Measurements from ENCODE around the gene CD300LB.
"Not testable (repeated sequence)": the region's sequence is repeated elsewhere in the genome, so short reads cannot be mapped to it uniquely, and the experiment has no call there.

CD300LB gene

DNA sequence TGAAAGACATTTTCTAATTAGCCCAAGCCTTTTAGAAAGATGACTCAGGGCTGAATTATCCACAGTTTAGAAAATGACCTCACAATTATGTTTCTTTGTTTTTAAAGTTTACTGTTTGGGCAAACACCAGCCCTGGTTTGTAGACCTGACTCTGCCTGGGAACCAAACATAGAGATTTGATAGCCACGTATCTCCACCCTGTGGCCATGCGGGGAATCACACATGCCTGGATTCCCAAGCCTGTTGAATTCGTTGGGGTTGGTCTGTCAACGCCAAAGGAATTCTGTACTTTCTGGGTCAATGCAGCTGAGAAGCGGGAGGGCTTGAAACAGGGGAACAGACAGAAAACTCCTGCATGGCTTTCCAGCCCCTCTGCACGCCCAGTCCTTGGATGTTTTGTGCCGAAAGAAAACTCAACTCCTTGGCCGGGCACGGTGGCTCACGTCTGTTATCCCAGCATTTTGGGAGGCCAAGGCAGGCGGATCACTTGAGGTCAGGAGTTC is 37.9 kb downstream of the CD300LB start:
- DNase-seq (ENCODE audit: low read depth in 3 of 3) = peak; percentile 33 to 63 (median 37)

DNA sequence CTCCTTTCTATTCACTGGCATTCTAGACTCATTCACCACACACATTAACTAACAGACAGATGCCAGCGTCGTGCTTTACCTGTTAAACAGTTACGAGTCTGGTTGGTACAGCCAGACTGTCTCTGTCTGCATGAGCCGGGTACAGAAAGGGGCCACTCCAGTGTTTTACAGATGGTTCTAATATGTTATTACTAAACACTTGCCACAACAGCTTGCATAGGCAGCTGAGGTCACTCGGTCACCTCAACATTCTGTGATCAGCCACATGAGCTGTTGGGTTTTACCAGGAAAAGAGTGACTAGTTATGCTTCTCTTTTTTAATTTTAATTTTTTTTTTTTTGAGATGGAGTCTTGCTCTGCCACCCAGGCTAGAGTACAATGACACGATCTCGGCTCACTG is 39.6 kb downstream of the CD300LB start:
- DNase-seq (ENCODE audit: low read depth in 3 of 3) = no peak

DNA sequence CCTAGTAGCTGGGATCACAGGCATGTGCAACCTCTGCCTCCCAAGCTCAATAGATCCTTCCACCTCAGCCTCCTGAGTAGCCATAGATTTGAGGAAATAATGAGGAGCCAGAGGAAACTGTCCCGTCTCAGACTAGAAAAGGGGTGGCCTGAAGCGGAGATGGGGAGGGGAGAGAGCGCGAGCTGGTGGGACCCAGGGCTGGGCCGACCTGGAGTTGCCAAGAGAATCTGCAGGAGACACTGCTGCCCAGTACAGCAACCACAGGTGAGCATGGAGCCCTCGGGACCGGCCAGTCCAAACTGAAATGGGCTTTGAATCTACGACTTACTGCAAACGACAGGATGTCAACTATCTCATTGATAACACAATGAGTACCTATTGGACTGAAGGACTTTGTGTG is 40.6 kb downstream of the CD300LB start:
- DNase-seq (ENCODE audit: low read depth in 3 of 3) = no peak

DNA sequence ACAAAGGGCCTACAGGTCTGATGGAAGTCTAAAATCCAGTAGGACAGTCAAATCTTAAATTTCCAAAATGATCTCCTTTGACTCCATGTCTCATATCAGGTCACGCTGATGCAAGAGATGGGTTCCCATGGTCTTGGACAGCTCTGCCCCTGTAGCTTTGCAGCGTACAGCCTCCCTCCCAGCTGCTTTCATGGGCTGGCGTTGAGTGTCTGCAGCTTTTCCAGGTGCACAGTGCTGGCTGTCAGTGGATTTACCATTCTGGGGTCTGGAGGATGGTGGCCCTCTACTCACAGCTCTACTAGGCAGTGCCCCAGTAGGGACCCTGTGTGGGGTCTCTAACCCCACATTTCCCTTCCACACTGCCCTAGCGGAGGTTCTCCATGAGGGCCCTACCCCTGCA is 43.0 kb downstream of the CD300LB start:
- not testable (repeated sequence) for DNase-seq (ENCODE audit: low read depth in 3 of 3)

DNA sequence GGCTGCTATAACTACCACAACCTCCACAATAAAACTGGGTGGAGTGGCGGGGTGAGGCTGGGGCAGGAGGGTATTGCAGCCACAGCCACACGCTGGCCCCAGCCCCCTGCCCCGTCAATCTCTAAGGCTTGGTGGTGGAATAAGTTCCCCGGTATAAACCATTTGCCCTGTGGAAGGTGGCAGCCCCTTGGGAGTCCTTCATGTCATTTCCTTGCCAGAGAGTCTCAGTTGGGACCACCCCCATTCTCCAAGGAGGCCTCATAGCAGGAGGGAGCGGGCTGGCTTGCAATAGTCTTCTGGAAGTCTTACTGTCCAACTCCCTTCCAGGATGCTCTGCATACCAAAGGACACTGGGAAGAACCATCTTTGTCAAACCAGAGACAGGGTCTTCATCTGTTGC is 45.4 kb downstream of the CD300LB start:
- DNase-seq (ENCODE audit: low read depth in 3 of 3) = no peak

DNA sequence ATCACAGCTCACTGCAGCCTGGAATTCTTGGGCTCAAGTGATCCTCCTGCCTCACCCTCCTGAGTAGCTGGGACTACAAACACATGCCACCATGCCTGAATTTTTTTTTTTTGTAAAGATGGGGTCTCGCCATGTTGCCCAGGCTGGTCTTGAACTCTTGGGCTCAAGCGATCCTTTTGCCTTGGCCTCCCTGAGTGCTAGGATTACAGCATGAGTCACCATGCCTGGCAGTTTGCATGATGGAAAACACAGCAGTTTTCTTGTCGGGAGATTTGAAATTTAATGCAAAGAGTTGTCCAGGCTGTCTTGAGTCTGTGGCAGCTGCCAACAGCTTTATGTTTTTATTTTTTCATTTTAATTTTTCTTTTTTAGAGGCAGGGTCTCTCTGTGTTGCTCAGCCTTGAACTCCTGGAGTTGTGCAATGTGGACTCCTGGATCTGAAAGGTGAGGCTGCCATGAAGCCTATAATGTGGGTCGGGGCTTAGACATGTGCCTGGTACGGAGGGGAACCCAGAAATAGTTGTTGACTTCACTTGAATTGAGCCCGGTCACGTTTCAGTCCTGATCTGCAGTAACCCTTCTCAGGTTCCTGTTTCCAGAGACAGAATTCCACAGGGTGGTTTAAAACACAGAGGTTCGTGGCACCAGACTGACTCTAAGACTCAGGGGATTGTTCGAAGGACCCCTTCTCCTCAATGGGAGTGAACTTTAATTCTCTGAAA is 46.1 kb downstream of the CD300LB start:
- DNase-seq (ENCODE audit: low read depth in 3 of 3) = no peak

DNA sequence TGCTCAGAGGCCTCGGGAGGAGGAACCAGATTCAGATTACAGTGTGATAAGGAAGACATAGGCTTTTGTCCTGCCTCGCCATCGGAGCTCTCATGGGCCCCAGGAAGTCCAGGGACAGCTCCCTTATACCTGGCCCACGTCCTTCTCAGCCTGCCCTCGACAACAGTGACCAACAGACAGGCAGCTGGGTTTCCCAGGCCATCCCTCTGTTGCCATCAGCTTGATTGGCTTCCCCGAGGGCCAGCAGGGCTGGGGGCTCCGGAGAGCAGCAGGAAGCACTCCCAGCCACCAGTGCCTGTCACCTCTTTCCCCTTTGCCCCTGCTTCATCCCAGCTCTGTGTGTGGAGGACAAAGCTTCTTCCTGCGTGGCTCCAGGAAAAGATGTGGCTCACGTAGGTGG is 47.2 kb downstream of the CD300LB start:
- DNase-seq (ENCODE audit: low read depth in 3 of 3) = no peak

DNA sequence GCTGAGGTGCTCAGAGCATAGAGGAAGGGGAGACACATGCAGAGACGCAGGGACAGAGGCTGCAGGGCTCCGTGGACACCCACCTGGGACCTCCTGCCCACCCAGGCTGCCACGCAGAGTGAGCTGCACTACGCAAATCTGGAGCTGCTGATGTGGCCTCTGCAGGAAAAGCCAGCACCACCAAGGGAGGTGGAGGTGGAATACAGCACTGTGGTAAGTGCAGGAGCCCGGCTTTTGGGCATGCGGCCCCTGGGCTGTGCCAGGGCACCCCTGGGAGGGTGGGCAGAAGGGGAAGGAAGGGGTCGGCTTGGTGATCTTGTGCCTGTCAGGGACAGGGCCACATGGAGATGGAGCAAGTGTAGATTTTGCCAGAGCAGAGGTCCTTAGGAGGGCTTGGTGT is 49.7 kb downstream of the CD300LB start:
- no peak for DNase-seq (ENCODE audit: low read depth in 3 of 3)

DNA sequence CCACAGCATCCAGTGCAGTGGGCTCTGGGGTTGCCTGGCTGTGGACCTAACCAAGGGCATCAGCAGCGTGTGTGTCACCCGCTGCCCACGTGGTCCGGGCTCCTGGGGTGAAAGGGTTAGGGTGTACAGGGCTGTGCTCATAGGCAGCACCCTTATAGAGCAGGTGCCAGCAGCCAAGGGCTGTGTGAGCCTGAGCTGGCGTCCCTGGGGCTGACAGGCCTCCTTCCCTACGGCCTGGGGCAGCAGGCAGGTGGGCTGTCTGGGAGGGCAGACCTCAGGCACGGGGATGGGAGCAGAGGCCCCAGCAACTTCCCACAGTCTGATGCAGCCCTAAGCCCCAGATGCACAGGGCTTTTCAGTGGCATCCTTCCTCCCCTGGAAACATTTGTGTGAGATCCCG is 51.0 kb downstream of the CD300LB start:
- DNase-seq (ENCODE audit: low read depth in 3 of 3) = no peak

DNA sequence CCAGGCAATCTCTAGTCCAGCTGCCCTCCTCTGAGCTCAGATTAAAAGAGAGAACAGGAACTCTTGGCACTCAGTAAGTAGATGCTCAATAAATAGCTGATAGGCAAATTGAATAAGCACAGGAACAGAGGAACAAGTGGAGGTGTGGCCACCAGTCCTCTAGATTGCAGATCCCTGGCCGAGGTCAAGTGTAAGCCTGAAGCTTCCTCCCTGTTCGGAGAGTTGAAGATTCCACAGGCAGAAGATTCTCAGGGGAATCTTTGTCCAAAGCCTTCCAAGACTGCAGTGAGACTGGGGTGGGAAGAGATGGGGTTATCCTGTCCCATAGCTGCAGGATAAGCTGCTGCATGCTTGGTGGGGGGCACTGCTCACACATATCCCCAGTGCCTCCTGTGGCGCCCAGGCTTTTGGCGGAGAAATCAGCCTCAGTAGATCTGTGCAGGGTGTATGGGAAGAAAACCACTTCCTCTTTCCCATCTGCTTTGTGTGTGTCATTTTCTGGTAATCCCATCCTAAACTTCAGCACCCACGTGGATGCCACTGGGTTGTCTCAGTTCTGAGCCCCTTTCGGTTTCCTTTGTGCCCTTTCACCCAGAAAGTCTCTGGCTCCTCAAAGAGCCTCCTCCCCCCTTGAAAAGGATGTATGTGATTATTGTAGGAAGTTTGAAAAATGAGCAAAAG is 52.7 kb downstream of the CD300LB start:
- peak in 1 of 3 experiments; percentile 37 for DNase-seq (ENCODE audit: low read depth in 3 of 3)

DNA sequence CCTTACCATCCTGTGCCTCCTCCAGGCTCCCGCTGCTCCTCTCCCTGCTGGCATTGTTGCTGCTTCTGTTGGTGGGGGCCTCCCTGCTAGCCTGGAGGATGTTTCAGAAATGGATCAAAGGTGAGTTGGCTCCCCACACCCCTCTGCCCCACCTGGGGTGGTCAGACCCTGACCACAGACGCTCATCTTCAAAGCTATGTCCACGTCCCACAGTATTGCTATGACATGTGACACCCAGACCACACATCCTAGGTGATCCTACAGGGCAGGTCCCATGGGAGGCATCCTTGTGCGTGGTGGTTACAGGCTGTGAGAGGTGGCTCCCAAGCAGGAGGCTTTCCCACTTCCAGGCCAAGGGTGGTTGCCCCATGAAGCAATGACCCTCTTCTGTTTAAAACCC is 53.9 kb downstream of the CD300LB start:
- no peak for DNase-seq (ENCODE audit: low read depth in 3 of 3)

DNA sequence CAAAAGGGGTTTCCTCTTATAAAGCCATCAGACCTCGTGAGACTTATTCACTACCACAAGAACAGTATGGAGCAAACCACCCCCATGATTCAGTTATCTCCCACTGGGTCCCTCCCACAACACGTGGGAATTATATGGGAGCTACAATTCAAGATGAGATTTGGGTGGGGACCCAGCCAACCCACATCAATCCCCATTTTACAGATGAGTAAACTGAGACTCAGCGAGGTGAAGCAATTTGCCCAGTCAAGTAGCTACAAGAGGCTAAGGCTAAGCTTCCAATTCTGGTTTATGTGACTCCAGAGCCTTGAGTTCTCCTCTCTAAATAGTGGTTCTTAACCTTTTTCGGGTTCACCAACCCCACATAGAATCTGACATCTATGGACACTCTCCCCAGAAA is 56.1 kb downstream of the CD300LB start:
- DNase-seq (ENCODE audit: low read depth in 3 of 3) = no peak

DNA sequence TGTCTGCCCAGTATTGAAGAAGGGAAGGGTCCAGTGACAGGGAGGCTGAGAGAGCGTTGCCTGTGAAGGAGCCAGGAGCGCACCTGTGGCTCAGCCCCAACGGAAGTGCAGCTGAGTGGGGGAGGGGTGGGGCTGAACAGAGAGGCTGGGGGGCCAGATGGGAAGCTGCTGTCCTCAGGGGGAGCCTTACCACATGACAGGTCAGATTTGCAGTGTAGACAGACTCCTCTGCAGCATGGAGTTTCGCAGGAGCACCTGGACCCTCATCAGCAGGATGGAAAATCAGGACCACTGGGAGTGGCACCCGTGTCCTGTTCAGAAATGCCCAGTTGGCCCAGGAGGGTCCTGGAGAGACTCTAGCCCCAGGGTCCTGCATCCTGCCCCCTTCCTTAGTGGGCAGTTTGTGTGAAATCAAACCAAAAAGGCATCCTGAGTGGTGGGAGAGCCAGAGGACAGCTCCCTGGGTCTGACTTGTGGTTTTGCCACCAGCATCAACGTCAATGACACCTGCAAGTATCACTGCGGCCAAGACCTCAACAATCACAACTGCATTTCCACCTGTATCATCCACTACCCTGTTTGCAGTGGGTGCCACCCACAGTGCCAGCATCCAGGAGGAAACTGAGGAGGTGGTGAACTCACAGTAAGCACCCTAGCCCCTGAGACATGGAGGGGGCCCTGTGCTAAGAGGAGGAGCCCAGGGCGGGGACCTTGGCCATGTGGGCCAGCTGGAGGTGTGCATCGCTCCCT is 57.1 kb downstream of the CD300LB start:
- no peak for DNase-seq (ENCODE audit: low read depth in 3 of 3)

DNA sequence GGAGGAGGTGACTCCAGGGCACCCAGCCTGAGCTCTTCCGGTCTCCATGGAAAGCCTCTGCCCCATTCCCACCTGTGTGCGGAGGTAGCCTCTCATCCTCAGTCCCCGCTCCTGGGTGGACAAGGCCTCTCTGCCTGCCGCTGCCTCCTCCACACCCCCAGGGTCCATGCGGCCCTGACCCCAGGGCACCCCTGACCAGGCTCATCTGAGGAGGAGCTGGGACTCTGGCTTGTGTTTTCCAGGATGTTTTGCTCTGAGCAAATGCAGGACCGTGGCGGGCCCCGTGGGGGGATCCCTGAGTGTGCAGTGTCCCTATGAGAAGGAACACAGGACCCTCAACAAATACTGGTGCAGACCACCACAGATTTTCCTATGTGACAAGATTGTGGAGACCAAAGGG is 58.0 kb downstream of the CD300LB start:
- DNase-seq (ENCODE audit: low read depth in 3 of 3) = no peak

DNA sequence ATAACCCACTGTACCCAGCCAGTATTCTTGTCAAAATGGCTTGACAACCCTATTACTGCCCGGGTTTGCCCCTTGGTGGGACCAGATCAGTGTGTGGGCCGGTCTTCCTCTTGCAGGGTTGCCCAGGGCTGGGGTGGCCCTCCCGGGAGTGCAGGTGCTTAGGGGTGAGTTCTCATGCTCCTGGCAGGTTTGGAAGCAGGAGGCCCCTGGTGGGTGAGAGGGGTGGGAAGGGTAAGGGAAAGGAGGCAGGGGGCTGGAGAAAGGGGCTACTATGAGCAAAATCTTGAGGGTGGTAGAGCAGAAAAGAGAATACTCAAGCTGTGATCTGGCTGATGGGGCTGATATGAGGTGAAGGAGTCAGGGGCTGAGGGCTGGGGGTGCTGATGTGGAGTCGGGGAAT is 58.4 kb downstream of the CD300LB start:
- DNase-seq (ENCODE audit: low read depth in 3 of 3) = no peak

DNA sequence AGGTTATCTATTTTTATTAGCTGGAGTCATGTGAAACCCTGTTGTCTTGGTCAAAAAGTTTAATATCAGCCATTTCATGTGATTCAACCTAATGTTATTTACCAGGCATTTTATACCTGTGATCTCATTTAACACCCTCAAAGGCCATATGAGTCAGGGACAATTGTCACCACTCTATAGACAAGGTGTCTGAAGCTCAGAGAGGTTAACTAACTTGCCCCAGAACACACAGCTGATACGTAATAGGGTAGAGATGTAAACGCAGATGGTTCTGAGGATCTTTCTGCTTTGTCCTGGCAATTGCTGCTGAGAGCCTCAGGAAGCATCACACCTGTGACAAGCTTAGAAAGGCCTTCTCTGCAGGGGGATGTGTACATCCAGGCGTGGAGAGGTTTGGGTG is 59.9 kb downstream of the CD300LB start:
- no peak for DNase-seq (ENCODE audit: low read depth in 3 of 3)
